ENCODE measurements around the gene COG2.
"Not testable (repeated sequence)": the region's sequence is repeated elsewhere in the genome, so short reads cannot be mapped to it uniquely, and the experiment has no call there.

The COG2 gene

GRCh38 chr1:230679192-230679591 is 36.9 kb downstream of the COG2 start:
- DNase-seq, result no peak

- no peak for DNase-seq
These were observed 37.5 kb downstream of the COG2 start for GRCh38 chr1:230679825-230680224.

GRCh38 chr1:230680300-230681025 is 38.2 kb downstream of the COG2 start:
- DNase-seq, result no peak

- DNase-seq, result peak; percentile 51
These were observed 39.3 kb downstream of the COG2 start for GRCh38 chr1:230681599-230681998.

GRCh38 chr1:230682274-230682673 is 40.0 kb downstream of the COG2 start:
- peak; percentile 3 for DNase-seq

GRCh38 chr1:230682882-230683610 is 40.8 kb downstream of the COG2 start:
- no peak for DNase-seq

GRCh38 chr1:230684146-230684545 is 41.9 kb downstream of the COG2 start:
- DNase-seq, result no peak

GRCh38 chr1:230684998-230685397 is 42.7 kb downstream of the COG2 start:
- DNase-seq, result no peak

- DNase-seq, result no peak
These were observed 44.5 kb downstream of the COG2 start for GRCh38 chr1:230686747-230687146.

GRCh38 chr1:230690101-230690500 is 47.8 kb downstream of the COG2 start:
- no peak for DNase-seq

GRCh38 chr1:230691615-230692014 is 49.3 kb downstream of the COG2 start:
- no peak for DNase-seq

- no peak for DNase-seq
These were observed 50.9 kb downstream of the COG2 start for GRCh38 chr1:230693221-230693620.

GRCh38 chr1:230693777-230694176 is 51.5 kb downstream of the COG2 start:
- no peak for DNase-seq

GRCh38 chr1:230694464-230694863 is 52.2 kb downstream of the COG2 start:
- DNase-seq, result no peak

- no peak for DNase-seq
These were observed 52.7 kb downstream of the COG2 start for GRCh38 chr1:230694991-230695390.

GRCh38 chr1:230696218-230696617 is 53.9 kb downstream of the COG2 start:
- DNase-seq, result no peak

- no peak for DNase-seq
These were observed 54.6 kb downstream of the COG2 start for GRCh38 chr1:230696722-230697437.

- DNase-seq, result no peak
These were observed 55.8 kb downstream of the COG2 start for GRCh38 chr1:230698130-230698529.

- not testable (repeated sequence) for DNase-seq
These were observed 56.7 kb downstream of the COG2 start for GRCh38 chr1:230698964-230699363.

GRCh38 chr1:230699716-230700115 is 57.4 kb downstream of the COG2 start:
- no peak for DNase-seq

GRCh38 chr1:230700132-230700531 is 57.9 kb downstream of the COG2 start:
- no peak for DNase-seq

GRCh38 chr1:230701434-230701833 is 59.2 kb downstream of the COG2 start:
- no peak for DNase-seq

GRCh38 chr1:230701895-230702768 is 59.9 kb downstream of the COG2 start:
- no peak for DNase-seq
